ENCODE measurements around the gene NR2C2AP.

The NR2C2AP gene

GRCh38 chr19:19151418-19151817 lies 51.8 kb downstream of the NR2C2AP start:
- H3K4me3 ChIP-seq (ENCODE audit: low read length): no peak overlapping the region

More at GRCh38 chr19:19151418-19151817, 51.8 kb downstream of the NR2C2AP start:
- no peak for DNase-seq (ENCODE audit: low read depth)
- no peak for TF ChIP-seq CTCF (conservative IDR thresholded peaks at IDR 0.05; ENCODE audit: low read depth, low read length)

Data from retinal pigment epithelial cell (primary cell).